Bronchial epithelial cell (primary cell): ENCODE measurements around the gene GCLC. TPM values are rescaled to one million over a fixed set of nuclear protein-coding genes. Genes with fewer than 3 reads are reported as not detected.

Source experiments
- DNase-seq: peaks from one replicate; pipeline ENCODE4 v3.0.0-alpha.2; 2010; ENCODE audit warnings: low read depth
- FAIRE-seq: peaks from 2 replicates; lab custom pipeline; 2011; peaks lifted over from hg19 to GRCh38; lab: Jason Lieb, UNC
- H3K27me3 ChIP-seq: 2 replicates; pipeline ENCODE4 v1.5.1; 2011; ENCODE audit warnings: low read length; ENCODE audit not compliant: control insufficient read depth, insufficient read depth
- H3K36me3 ChIP-seq: 2 replicates; pipeline ENCODE4 v1.5.1; 2011; ENCODE audit warnings: low read length; ENCODE audit not compliant: control insufficient read depth, insufficient read depth
- H3K4me3 ChIP-seq: 2 replicates; pipeline ENCODE4 v1.5.1; 2011; ENCODE audit warnings: mild to moderate bottlenecking, low read depth, low read length, control low read depth
- total RNA-seq: library from RNA; depleted of rRNA; stranded (reverse); fragments of >200 nt; gene quantifications from 2 replicates; pipeline ENCODE4 v1.2.1, GENCODE V29; 2014
- TF ChIP-seq, protein P1 (sequence below): IDR thresholded peaks from 2 replicates; pipeline ENCODE4 v1.5.1; 2011; ENCODE audit warnings: mild to moderate bottlenecking, moderate library complexity, low read length, control low read depth, inconsistent platforms; ENCODE audit not compliant: insufficient read depth, severe bottlenecking

The GCLC gene
- total RNA-seq, 1 donor from 2014 or later = 74.8 TPM

GRCh38 chr6:53541900-53542299, 3.0 kb downstream of the GCLC start:
- no peaks in the 10 kb centered on the region for H3K27me3 ChIP-seq
- H3K36me3 ChIP-seq = peaks cover 9% of the 10 kb centered on the region
- TF ChIP-seq, protein P1, sequence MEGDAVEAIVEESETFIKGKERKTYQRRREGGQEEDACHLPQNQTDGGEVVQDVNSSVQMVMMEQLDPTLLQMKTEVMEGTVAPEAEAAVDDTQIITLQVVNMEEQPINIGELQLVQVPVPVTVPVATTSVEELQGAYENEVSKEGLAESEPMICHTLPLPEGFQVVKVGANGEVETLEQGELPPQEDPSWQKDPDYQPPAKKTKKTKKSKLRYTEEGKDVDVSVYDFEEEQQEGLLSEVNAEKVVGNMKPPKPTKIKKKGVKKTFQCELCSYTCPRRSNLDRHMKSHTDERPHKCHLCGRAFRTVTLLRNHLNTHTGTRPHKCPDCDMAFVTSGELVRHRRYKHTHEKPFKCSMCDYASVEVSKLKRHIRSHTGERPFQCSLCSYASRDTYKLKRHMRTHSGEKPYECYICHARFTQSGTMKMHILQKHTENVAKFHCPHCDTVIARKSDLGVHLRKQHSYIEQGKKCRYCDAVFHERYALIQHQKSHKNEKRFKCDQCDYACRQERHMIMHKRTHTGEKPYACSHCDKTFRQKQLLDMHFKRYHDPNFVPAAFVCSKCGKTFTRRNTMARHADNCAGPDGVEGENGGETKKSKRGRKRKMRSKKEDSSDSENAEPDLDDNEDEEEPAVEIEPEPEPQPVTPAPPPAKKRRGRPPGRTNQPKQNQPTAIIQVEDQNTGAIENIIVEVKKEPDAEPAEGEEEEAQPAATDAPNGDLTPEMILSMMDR = no peak
- H3K4me3 ChIP-seq = peak overlapping the region; percentile 99
- no peak for DNase-seq
- FAIRE-seq = no peak

DNA sequence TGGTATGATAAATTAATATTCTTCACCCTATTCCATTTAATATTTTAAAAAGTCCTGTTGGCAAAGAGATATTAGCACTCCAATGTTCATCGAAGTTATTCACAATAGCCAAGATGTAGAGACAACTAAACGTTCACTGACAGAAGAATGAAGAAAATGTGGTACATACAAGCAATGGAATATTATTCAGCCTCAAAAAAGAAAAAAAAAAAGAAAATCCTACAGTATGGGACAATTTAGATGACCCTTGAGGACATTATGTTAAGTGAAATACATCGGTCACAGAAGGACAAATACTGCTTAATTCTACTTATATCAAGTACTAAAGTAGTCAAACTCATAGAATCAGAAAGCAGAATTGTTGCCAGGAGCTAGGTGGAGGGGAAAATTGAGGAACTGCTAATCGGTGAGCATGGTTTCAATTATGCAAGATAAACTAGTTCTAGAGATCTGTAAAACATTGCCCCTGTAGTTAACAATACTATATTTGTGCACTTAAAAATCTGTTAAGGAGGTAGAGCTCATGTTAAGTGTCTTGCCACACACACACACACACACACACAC, 4.7 kb downstream of the GCLC start:
- Histone ChIP-seq H3K4me3 (peak overlapping the region; percentile 5), H3K27me3 (no peaks in the 10 kb centered on the region), H3K36me3 (peaks cover 9% of the 10 kb centered on the region)
- DNase-seq (no peak), FAIRE-seq (no peak)
- TF ChIP-seq, protein P1 = no peak

- Histone ChIP-seq H3K4me3 (no peak overlapping the region), H3K27me3 (no peaks in the 10 kb centered on the region), H3K36me3 (peaks cover 9% of the 10 kb centered on the region)
- no peak for FAIRE-seq
- DNase-seq = no peak
- TF ChIP-seq, protein P1 = no peak
These were observed 5.3 kb downstream of the GCLC start for GRCh38 chr6:53539561-53539960.

DNA sequence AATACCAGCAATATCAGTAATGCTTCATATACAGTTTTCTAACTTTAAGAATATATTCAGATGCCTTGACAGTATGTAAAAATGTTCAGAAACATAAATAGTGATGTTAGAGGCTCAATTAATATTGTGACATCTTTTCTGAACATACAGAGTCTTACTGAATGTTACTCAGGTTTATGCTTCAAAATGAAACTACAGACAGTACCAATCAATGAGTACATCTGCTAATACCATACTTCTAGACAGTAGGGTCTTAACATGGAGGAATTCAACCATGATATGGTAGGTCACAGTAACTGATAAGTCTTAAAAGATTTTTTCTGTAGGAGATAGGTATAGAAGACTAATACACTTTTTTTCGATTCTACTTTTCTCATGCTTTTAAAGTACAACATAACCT, 8.3 kb downstream of the GCLC start:
- Histone ChIP-seq H3K27me3 (no peaks in the 10 kb centered on the region), H3K4me3 (no peak overlapping the region), H3K36me3 (peaks cover 12% of the 10 kb centered on the region)
- DNase-seq = no peak
- TF ChIP-seq, protein P1 = no peak
- FAIRE-seq = no peak

DNA sequence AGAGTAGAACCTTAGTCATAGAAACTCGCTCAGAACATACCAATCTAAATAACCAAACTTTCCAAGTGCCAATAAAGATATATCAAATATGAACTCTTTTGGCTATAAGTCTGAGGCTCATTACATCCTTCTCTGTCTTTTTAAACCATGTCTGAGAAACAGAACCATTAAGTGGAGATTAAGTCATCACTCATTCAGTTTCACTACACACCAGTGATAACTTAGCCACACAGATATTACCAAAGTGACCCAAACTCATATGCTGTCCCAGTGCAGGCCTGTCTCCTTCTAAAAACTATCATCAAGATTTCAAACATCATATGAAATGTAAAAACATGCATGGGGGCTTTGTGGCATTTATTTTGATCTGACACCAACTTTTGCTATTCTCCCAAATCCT, 12.0 kb downstream of the GCLC start:
- Histone ChIP-seq H3K27me3 (no peaks in the 10 kb centered on the region), H3K4me3 (no peak overlapping the region), H3K36me3 (peaks cover 6% of the 10 kb centered on the region)
- TF ChIP-seq, protein P1 = no peak
- DNase-seq (no peak), FAIRE-seq (no peak)

DNA sequence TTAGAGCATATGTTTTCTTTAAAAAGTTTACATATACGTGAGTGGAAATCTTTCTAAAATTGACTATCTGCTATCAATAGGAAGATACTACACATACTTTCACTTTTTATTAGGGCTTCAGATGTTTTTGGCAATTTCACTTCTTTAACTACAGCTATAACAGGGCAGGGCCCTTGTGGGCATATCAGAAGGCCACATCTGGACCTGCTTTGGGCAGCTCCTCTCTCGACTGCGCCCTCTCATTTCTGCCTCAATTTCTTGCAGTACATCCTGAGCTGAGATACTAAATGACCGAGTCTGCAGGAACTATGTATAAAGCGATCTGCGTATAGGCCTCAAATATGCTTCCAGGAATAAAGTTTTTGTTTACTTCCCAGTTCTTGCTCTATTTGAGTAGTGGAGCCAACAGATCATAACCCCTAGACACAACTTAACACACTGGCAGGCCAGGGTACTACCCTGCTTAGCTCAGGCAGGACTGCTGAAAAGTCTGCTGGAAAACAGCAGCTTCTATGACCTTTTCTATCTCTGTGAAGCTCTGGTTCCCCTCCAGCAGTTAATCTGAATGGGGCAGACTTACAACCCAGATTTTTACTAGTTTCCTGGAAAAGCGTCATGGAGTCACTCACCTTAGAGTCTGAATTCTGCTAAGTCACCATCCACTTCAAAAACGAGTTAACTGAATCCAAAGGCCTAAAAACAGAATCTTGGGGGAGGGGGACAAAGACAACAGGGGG, 12.7 kb downstream of the GCLC start:
- Histone ChIP-seq H3K4me3 (no peak overlapping the region), H3K27me3 (no peaks in the 10 kb centered on the region), H3K36me3 (peaks cover 6% of the 10 kb centered on the region)
- TF ChIP-seq, protein P1 = no peak
- FAIRE-seq (no peak), DNase-seq (no peak)
